Astrocyte of the cerebellum (primary cell): ENCODE data around the gene TBX4.

Experiments used
- DNase-seq: peaks from one replicate; pipeline ENCODE4 v3.0.0-alpha.2; 2011; ENCODE audit warnings: low read depth
- H3K4me3 ChIP-seq: 2 replicates; pipeline ENCODE4 v1.5.1; 2011; ENCODE audit warnings: mild to moderate bottlenecking, low read depth, low read length, moderate library complexity
- in situ Hi-C: cut with HindIII; loops from 2 replicates; pipeline ENCODE4 v1.10.0; 2017; ENCODE audit warnings: low sequenced_read_pairs
- TF ChIP-seq, protein P1 (sequence below): IDR thresholded peaks from 2 replicates; pipeline ENCODE4 v1.5.1; 2012; ENCODE audit warnings: low read length, low read depth, moderate library complexity, mild to moderate bottlenecking; ENCODE audit errors: missing control alignments

Gene TBX4

GRCh38 chr17:61454381-61455323 is 2.4 kb downstream of the TBX4 start:
- TF ChIP-seq, protein P1, sequence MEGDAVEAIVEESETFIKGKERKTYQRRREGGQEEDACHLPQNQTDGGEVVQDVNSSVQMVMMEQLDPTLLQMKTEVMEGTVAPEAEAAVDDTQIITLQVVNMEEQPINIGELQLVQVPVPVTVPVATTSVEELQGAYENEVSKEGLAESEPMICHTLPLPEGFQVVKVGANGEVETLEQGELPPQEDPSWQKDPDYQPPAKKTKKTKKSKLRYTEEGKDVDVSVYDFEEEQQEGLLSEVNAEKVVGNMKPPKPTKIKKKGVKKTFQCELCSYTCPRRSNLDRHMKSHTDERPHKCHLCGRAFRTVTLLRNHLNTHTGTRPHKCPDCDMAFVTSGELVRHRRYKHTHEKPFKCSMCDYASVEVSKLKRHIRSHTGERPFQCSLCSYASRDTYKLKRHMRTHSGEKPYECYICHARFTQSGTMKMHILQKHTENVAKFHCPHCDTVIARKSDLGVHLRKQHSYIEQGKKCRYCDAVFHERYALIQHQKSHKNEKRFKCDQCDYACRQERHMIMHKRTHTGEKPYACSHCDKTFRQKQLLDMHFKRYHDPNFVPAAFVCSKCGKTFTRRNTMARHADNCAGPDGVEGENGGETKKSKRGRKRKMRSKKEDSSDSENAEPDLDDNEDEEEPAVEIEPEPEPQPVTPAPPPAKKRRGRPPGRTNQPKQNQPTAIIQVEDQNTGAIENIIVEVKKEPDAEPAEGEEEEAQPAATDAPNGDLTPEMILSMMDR: no peak
- no peak for DNase-seq
- H3K4me3 ChIP-seq: no peak overlapping the region
- in situ Hi-C loops: no loop called here

DNA sequence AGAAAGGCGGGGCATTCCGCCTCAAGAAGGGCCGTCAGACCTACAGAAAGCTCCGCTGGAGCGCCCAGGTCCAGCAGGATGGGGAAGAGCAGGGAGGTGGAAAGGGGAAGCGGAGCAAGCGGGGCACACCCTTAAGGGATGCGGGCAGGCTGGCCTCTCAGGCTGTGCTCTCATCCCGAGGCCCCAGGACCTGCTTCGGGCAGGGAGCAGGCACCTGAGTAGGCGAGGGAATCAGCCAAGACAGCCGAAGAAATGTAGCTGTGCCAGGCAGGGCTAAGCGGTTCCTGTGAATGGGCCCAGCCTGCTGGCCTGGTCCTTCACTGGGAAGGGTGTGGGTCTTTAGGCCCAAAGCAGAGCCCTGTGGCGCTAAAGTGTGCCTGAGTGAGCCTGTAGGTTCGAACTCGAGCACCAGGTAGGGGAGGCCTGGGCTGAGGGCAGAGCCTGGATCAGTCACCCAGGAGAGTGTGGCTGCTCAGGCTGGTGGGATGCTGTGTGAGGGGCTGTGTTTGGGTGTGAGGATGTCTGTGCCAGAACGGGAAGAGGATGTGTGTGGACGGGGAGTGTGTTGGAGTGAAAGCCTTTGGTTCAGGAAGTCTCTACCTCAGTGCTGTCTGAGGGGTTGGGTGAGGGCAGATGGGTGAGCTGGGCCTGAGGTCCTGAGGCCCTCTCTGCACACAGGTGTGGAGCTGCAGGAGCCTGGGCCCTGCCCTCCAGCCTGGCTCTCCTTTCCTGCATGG is 3.3 kb downstream of the TBX4 start:
- H3K4me3 ChIP-seq: no peak overlapping the region
- TF ChIP-seq, protein P1: no peak
- in situ Hi-C loops: no loop called here
- DNase-seq: no peak

- no peak for DNase-seq
- in situ Hi-C loops: no loop called here
- TF ChIP-seq, protein P1: no peak
These were observed 3.9 kb downstream of the TBX4 start for GRCh38 chr17:61456061-61456681.

GRCh38 chr17:61456688-61457225 is 4.5 kb downstream of the TBX4 start:
- no peak for DNase-seq
- in situ Hi-C loops: no loop called here

More at GRCh38 chr17:61456061-61456681, 3.9 kb downstream of the TBX4 start:
- H3K4me3 ChIP-seq: no peak overlapping the region

DNA sequence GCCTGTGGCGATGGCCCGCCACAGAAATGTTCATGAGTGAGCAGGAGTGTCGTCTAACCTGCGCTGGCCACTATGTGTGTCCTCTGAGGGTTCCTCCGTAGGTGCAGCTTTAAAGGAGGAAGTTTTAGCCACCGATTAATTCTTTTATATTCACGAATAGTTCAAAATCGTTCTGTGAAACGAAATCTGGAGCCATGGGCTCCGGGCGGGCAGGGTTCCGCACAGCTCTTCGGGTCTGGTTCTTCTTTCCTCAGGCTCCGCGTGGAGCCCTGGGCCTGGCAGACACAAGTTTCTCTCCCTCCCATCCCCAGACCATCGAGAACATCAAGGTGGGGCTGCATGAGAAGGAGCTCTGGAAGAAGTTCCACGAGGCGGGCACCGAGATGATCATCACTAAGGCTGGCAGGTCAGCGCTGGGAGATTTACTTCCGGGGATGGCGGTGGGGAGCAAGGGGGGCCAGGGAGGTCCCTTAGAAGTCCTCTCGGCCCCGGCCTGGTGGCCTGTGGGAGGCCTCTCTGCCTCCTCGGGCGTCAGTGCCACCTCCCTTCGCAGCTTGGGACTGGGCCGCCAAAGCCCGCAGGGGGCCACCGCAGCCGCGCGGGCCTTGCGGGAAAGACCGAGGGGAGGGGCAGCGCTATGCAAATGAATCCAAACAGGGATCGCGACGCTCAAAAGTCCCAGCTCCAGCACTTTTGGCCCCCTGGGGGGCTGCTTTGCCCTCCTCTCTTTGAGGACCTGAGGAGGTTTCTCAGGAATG is 5.2 kb downstream of the TBX4 start:
- in situ Hi-C loops: no loop called here
- TF ChIP-seq, protein P1: no peak
- H3K4me3 ChIP-seq: no peak overlapping the region
- DNase-seq: no peak

More at GRCh38 chr17:61456688-61457225, 4.5 kb downstream of the TBX4 start:
- TF ChIP-seq, protein P1: no peak
- H3K4me3 ChIP-seq: no peak overlapping the region

DNA sequence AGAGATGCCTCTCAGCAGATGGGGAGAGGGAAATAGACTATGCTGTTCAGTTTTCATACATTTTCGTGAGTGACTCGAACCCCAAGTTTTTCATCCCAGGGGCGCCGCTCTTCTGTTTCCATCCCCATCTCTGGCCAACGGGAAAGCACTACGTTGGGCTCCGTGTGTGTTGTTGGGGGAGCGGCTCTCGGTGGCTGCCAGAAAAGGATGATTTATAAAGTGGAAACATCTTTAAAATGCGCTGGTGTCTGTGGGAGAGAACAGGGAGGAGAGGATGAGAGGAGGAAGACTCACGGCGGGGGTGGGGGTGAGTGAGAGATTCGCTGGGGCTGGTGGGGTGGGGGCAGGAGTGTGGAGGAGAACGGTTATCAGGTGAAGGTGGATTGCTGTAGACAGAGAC is 5.8 kb downstream of the TBX4 start:
- no peak for DNase-seq

More for the DNA sequence above, 5.8 kb downstream of the TBX4 start:
- in situ Hi-C loops: no loop called here
- TF ChIP-seq, protein P1: no peak
- H3K4me3 ChIP-seq: no peak overlapping the region
